Measurements from ENCODE around the gene TADA3.
A peak's percentile ranks its signal among the peaks of the same experiment; 100 is the strongest.

The TADA3 gene, protein sequence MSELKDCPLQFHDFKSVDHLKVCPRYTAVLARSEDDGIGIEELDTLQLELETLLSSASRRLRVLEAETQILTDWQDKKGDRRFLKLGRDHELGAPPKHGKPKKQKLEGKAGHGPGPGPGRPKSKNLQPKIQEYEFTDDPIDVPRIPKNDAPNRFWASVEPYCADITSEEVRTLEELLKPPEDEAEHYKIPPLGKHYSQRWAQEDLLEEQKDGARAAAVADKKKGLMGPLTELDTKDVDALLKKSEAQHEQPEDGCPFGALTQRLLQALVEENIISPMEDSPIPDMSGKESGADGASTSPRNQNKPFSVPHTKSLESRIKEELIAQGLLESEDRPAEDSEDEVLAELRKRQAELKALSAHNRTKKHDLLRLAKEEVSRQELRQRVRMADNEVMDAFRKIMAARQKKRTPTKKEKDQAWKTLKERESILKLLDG

DNA sequence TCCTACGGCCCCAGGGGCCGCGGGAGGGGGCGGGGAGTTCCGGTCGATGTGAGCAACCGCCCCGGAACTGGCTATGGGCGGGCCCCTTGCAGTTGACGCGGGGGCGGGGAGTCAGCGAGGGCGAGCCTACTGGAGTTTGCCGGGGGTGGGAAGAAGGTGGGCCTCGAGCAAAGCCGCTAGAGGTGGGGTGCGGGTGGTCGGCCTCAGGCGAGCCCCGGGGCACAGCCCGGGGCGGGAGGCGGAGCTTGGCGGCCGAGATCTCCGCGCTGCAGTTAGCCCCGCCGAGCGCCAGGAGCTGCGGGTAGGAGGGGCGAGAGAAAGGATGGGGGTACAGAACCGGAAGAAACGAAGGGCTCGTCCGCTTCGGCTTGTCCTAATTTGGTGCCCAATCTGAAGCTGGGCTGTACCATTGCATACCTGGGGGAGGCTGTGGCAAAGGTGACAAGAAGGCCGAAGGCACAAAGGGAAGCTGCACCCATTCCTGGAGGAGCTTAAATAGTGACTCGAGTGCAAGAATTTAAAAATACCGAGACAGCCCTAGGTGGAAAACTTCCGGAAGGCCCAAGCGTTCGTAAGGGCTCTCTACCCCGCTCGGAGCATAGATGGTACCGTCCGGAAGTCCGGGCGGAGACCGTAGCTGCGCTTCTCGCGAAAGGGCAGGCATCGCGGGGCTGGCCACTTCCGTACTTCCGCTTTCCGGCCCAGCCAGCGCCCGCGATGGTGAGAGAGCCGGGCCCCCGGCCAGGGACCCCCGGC, at the start of gene TADA3, which contains the start of gene ARPC4:
TADA3 (minus strand) TSS at position 69 of the 756 bp plus-strand sequence. CDS start 1,007 bp downstream, outside the sequence.
ARPC4 (plus strand) TSS at position 678 of the 756 bp plus-strand sequence; CDS start at position 718, 40 bp downstream.
- peak; percentile 99 for DNase-seq

DNA sequence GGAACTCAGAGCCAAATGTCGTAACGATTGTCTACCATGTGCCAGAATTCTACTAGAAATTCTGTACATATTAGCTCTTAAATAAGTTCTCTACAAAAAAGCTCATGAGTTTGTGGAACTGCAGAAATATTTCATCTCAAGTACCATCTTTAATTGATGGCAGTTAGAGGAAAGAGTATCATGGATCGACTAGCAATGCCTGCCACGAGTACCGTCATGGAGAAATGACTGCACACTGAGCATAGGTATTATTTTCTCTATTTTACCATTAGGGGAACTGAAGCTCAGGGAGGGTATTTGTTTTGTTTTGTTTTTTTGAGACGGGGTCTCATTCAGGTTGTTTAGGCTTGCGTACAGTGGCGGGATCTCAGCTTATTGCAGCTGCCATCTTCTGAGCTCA, 48.7 kb upstream of the TADA3 start:
- DNase-seq, result no peak

DNA sequence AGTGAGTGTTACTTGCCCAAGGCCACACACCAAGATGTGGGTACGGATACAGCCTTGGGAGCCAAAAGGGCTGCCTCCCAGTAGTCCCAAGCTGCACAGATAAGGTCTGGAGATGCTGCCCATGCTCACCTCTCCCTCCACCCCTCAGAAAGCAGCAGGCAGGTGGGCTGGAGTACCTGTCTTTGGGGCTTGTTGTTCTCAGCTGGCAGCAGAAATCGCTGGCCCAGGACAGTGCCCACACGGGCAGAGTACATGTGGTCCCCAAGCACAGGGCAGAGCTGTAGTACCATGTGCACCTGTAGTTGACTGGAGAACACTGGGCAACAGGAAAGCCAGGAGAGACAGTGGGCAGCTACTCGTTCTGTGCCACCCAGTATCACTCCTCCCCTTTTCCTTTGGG, 46.6 kb upstream of the TADA3 start:
- DNase-seq, result no peak

DNA sequence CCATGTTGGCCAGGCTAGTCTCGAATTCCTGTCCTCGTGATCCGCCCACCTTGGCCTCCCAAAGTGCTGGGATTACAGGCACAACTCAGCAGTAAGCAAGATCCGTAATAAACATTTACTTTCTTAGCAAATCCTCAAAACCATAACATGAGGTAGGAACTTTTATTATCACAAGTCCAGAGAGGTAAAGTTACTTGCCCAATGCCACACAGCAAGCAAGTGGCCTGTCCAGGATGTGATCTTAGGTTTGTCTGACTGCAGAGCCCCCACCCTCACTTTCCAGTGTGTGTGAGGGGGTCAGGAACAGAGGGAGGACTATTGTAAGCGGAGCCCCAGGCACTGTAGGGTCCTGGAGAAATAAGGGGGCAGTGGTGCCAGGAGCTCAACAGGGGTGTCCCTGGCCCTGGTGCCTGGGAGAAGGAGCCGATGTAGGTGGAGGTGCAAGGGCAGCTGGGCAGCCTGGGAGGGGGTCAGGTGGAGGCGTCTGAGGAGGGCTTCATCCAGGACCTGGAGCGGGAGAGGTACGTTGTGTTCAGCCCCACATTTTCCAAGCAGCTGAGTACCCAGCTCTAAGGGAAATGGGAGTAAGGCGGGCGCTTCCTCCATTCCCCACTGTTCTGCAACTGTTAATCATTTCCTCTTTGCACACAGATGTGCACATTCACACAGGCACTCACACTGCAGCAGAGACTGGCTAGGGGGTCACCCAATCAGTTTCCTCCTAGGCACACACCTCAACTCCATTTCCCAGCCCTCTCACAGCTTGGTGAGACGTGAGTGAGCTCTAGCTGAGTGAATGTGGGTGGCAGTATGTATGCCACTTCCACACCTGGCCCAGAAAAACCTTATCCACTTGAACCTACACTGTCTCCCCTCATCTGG, 45.7 kb upstream of the TADA3 start:
- no peak for DNase-seq

DNA sequence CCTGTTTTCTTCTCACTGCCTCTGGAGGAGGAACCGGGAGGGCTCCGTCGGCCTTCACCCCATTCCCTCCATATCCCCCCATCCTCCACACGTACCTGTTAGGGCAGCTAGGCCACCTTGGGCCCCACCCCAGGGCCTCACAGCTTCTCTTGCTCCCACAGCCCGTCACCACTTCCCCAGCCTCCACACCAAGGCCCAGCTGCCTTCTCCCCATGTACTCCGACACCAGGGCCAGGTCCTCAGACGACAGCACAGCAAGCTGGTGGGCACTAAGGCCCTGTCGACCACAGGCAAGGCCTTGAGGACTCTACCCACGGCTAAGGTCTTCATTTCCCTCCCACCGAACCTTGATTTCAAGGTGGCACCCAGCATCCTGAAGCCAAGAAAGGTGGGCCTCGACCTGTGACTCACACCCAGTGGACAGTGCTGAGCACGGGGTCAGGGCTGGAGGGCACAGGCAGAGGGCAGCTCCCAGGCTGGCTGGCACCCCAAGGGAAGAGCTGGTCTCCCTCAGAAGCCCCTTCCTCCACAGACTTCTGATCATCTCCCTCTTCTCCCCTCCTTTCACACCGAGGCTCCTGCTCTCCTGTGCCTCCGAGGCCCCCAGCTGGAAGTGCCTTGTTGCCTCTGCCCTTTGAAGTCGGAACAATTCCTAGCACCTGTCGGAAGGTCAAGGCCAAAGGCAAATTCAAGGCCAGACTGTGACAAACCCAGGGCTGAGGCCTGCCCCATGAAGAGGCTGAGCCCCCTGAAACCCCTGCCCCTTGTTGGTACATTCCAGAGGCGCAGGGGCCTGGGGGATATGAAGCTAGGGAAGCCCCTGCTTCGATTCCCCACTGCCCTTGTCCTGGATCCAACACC, 42.5 kb upstream of the TADA3 start:
- no peak for DNase-seq

DNA sequence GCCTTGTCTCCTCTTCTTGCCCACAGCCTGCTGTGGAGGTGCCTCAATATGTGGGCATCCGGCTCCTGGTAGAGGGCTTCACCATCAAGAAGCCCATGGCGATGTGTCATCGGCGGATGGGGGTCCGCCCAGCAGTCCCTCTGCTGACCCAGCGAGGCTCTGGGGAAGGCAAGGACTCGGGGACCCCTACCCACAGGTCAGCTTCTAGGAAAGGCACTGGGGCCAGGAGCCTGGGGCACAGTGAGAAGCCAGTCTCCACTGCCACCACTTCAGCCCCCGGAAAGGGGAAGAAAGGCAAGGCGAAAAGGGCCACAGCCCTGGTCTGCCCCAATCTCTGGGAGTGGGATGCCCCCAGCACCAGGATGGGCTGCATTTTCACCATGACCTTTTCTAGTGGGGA, 40.8 kb upstream of the TADA3 start:
- DNase-seq, result no peak

DNA sequence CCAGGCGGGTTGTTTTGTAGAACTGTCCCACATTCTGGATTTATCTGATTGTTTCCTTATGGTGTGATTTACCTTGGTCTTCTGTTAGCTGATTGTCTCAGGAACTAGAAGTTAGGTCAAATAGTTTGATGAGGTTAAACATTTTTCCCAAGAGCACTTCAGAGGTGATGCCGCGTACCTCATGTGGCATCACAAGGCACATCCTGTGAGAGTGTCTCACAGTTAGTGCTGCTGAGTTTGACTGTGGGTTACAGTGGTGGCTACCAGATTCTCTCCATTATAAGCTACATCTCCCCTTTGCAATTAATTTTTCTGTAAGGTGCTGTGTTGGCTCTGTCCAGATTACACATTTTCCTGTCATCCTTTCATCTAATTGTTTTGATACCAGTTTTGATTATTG, 39.0 kb upstream of the TADA3 start:
- DNase-seq, result no peak

DNA sequence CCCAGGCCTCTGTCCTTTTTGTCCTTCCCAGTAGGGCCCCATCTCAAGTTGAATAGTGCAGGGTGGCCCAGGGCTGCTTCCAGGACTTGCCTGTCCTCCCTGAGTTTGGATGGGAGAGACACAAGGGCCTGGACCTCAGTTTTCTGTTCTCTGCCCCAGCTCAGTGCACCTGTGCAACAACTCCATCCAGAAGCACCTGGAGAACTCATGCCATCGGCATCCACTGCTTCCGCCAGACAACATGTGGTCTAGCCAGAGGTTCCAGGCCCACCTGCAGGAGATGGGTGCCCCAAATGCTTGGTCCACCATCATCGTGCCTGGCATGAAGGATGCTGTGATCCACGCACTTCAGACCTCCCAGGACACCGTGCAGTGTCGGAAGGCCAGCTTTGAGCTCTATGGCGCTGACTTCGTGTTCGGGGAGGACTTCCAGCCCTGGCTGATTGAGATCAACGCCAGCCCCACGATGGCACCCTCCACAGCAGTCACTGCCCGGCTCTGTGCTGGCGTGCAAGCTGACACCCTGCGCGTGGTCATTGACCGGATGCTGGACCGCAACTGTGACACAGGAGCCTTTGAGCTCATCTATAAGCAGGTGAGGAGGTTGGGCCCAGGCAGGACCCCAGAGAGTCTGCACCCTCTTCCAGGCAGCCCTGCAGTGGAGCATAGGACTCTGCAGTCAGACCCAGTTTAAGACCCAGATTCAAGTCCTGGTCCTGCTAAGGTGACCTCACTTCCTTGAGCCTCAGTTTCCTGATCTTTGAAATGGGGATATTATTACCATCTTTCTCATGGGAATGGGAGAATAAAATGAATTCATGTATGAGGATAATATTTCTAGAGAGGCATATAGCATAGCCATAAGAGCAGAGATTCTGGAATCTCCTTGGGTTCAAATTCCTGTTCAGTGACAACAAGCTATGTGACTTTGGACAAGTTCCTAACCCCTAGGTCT, 36.8 kb upstream of the TADA3 start:
- no peak for DNase-seq

DNA sequence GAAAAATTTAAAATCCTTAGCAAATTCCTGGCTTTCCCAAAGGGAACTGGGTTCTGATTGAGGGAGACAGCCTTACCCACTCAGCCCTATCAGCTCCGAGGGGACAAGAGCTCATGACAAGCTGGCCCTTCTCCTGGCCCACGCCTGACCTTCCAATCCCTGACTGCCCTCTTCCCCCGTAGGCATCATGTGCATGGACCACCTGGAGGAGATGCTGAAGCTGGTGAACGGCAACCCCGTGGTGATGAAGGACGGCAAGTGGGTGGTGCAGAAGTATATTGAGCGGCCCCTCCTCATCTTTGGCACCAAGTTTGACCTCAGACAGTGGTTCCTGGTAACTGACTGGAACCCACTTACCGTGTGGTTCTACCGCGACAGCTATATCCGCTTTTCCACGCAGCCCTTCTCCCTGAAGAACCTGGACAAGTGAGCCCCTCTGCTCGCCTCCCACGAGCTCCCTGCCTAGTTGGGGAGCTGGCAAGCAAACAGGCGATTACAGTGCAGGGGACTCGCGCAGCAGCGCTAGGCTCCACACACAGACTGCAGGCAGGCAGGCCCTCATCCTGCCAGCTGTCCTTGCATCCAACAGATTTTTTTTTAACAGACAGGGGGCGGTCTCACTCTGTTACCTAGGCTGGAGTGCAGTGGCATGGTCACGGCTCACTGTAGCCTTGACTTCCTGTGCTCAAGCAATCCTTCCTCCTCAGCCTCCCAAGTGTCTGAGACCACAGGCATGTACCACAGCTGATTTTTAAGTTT, 34.7 kb upstream of the TADA3 start:
- no peak for DNase-seq

DNA sequence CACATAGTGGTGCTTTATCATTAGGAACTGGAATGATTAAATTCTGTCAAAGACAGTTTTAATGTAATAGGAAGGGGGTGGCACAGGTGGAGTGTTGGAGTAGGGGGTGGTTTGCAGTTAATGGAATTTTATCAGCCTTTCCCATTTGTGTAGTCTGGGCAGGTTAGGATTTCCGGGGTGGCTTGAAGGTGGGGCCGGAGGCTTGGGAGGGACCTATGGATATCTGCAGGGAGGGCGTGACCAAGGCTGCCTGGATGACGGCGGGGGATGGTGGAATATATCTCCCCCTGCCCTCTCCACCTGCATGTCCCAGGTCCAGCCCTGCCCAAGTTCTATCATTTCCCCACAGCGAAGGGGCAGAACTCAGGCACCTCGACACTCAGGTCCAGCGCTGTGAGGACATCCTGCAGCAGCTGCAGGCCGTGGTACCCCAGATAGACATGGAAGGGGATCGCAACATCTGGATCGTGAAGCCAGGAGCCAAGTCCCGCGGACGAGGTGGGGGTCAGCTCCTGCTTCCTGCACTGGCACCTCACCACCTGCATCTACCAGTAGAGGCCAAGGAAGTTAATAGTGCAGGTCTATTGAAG, 33.3 kb upstream of the TADA3 start:
- no peak for DNase-seq

DNA sequence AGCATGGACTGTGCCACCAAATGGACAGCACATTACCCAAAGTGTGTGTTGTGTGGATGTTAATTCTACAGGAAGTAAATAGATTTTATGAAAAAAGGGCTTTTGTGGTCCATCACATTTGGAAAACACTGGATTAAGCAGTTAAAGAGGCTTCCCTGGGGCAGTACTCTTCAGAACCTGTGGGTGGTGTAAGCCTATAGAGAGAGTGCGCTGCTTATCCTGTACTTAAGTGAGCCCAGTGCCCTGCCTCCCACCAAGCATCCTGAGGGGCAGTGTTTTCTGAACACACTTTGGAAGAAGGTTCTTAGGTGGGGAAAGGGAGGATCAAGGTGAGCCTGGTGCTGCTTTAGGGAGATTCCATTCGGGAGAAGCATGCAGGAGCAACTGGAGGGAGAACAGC, 28.7 kb upstream of the TADA3 start:
- DNase-seq, result no peak

DNA sequence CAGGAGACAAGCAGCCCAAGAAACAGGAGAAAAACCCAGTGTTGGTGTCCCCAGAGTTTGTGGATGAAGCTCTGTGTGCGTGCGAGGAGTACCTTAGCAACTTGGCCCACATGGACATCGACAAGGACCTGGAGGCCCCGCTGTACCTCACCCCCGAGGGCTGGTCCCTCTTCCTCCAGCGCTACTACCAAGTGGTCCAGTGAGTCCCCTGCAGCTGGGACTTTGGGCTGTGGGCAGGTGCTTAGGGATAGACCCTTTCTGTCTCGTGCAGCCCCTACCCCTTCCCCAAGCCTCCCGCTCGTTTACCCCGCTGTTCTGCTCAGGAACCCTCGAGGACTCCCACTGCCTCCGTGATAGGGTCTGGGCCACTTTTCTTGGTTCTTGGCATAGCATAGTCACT, 28.3 kb upstream of the TADA3 start:
- DNase-seq, result no peak

DNA sequence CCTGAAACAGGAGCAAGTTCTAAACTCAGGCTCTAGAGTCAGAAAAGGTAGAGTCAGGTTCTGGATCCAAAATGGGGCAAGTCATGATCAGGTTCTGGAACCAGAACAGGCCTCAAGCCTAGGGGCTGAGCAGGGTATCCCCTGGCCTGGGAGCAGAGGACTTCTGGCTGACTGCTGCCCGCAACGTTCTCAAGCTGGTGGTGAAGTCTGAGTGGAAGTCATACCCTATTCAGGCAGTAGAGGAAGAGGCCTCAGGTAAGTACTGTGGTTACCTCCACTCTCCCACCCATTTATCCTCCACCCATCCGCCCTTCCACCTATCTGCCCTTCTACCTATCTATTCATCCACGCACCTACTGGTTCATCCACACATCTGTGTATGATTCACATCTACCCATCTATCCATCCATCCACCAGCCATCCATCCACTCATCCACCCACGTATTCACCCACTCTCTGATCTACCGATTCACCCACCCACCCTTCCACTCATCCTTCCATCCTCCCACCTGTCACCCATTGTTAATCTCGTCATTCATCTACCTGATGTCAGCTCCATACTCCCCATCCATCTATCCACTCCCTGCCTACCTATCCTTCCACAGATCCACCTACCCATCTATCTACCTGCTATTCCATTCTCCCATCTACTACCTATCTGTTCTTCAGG, 26.5 kb upstream of the TADA3 start:
- DNase-seq, result no peak

DNA sequence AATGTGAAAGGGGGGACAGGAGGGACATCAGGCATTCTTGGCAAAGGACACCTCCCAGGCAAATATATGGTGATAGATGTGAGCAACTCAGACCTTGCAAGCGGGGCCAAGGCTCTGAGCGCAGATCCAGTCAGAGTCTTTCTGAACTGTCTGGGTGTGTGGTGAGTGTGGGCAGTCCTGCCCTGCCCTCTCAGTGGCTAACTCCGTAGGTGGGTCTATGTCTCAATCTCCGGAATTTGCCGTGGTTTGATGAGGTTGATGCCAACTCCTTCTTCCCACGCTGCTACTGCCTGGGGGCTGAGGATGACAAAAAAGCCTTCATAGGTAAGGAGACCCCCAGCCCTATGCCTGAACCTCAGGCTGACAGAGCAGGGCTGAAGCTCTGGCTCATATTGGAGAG, 25.2 kb upstream of the TADA3 start:
- DNase-seq, result no peak

DNA sequence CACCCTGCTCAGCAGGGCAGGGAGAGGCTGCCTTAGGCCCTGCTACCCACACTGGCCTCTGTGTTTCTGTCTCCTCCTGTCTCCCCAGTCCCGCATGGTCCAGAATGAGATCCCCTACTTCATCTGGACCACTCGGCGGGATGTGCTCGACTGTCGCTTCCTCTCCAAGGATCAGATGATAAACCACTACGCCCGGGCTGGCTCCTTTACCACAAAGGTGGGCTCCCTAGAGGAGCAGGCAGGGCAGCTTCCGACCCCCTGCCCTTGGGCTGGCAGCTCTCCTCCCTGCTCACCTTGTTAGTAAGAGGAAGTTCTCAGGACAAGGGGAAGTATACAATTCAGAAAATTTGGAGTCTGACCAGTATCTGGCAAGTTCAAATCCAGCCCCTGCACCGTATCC, 23.7 kb upstream of the TADA3 start:
- no peak for DNase-seq

DNA sequence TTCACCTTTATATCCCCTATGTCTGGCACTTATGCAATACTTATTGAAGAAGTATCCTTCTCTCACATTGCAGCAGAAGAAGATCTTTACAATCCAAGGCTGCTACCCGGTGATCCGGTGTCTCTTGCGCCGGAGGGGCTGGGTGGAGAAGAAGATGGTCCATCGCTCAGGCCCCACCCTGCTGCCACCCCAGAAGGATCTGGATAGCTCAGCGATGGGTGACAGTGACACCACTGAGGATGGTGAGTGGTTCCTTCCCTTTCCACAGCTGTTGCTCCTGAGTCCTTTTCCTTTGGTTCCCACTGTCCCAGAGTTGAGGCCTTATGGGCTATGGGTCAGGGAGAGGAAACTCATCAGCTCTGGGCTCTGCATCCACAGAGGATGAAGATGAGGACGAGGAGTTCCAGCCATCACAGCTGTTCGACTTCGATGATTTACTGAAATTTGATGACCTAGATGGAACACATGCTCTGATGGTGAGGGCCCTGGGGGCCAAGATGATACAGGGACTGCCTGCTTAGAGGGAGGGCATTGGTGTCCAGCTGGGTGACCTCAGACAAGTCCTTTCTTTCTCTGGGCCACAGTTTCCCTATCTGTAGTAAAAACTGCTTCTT, 20.7 kb upstream of the TADA3 start:
- no peak for DNase-seq

DNA sequence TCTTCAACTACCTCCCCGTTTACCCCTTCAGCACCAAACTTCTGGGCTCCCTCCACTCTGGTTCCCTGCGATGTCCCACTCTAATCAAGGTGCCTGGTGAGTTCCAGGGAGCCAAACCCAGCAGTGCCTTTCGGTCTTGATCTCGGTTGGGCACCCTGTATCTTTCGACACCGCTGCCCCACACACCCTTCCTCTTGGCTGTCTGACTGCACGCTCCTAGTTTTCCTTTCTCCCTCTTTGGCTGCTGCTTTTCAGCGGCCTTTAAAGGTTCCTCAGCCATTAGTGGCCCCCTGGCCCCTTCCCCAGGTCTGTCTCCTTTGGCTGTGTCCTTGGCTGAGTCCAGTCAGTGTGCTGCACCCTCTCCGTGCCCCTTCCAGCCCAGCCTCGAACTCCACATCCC, 18.6 kb upstream of the TADA3 start:
- DNase-seq, result no peak

DNA sequence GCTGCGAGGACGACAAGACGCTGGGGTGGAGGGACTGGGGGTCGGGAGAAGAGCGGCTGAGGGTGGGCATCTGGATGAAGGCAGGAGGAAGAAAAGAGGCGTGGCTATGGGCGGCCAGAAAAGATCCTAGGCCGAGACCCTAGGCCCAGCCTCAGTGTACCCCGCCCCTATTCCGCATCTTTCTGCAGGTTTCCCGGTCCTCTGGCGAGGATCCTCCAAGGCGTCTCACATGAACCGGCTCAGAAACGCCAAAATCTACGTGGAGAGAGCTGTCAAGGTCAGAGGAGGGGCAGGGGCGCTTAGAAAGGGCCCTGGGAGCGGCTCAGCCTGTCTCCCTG, 18.1 kb upstream of the TADA3 start:
- DNase-seq, result no peak

All from NCI-H2029 treated with DMSO at 0.1 percent for 48 hours (cell line).